PC-9 (cell line): Measurements from ENCODE around the gene EMP3. TPM values are rescaled to one million over a fixed set of nuclear protein-coding genes. Genes with fewer than 3 reads are reported as not detected.

Experiments
- BruUV-seq: library from RNA; stranded (reverse); fragments of 400-500 nt; replicated peaks from 2 replicates; lab custom pipeline; 2021; lab: Mats Ljungman, UMichigan
- CTCF ChIA-PET: fragments of 300-600 bp; sonication (Branson Sonifier 250); formaldehyde crosslinking; loops from one replicate; lab custom pipeline; 2022; ENCODE audit warnings: antibody characterized with exemption; lab: Charles Lee
- POLR2A ChIA-PET: fragments of 300-600 bp; sonication (Branson Sonifier 250); formaldehyde crosslinking; loops from one replicate; lab custom pipeline; 2022; ENCODE audit warnings: antibody characterized with exemption; ENCODE audit not compliant: unreplicated experiment; lab: Charles Lee
- DNase-seq, 2 experiments: peaks; one replicate each; pipeline versions ENCODE4 v3.0.0 to v3.0.0-alpha.2; 2015 to 2022; ENCODE audit warnings: mixed read lengths in 1 of 2
- H2AFZ ChIP-seq: fragments of 200-600 bp; sonication (generic); 2 replicates; pipeline ENCODE4 v1.8.1; 2017; ENCODE audit warnings: antibody characterized with exemption
- H3F3A ChIP-seq: fragments of 200-600 bp; sonication (generic); 2 replicates; pipeline ENCODE4 v1.8.1; 2017; ENCODE audit warnings: antibody characterized with exemption, mild to moderate bottlenecking, low read depth; ENCODE audit not compliant: insufficient read depth
- H3K27ac ChIP-seq: fragments of 200-600 bp; sonication (generic); 2 replicates; pipeline ENCODE4 v1.6.1; 2016; ENCODE audit warnings: mixed run types
- H3K27me3 ChIP-seq: fragments of 200-600 bp; sonication (generic); 2 replicates; pipeline ENCODE4 v1.6.1; 2016; ENCODE audit warnings: low read depth, mixed run types; ENCODE audit not compliant: insufficient read depth
- H3K36me3 ChIP-seq: fragments of 200-600 bp; sonication (generic); 2 replicates; pipeline ENCODE4 v1.6.1; 2016; ENCODE audit warnings: low read depth, mixed run types
- H3K4me1 ChIP-seq: fragments of 200-600 bp; sonication (generic); replicated peaks from 2 replicates; pipeline ENCODE4 v1.6.1; 2016; ENCODE audit warnings: mixed run types; ENCODE audit not compliant: insufficient read depth
- H3K4me2 ChIP-seq: fragments of 200-600 bp; sonication (generic); 2 replicates; pipeline ENCODE4 v1.6.1; 2017; ENCODE audit warnings: mixed run types
- H3K4me3 ChIP-seq: fragments of 200-600 bp; sonication (generic); 2 replicates; pipeline ENCODE4 v1.6.1; 2016; ENCODE audit warnings: mixed run types
- H3K79me2 ChIP-seq: fragments of 200-600 bp; sonication (generic); 2 replicates; pipeline ENCODE4 v1.6.1; 2017; ENCODE audit warnings: low read depth, mixed run types
- H3K9me2 ChIP-seq: fragments of 200-600 bp; sonication (generic); 2 replicates; pipeline ENCODE4 v1.8.1; 2017; ENCODE audit warnings: mild to moderate bottlenecking; ENCODE audit not compliant: insufficient read depth
- H3K9me3 ChIP-seq: fragments of 200-600 bp; sonication (generic); 2 replicates; pipeline ENCODE4 v1.8.1; 2016; ENCODE audit warnings: low read depth; ENCODE audit not compliant: insufficient read depth
- H4K20me1 ChIP-seq: fragments of 200-600 bp; sonication (generic); 2 replicates; pipeline ENCODE4 v1.8.1; 2017; ENCODE audit not compliant: insufficient read depth
- EZH2 ChIP-seq: fragments of 200-600 bp; sonication (generic); IDR thresholded peaks from 2 replicates; pipeline ENCODE4 v1.8.0; 2017; ENCODE audit warnings: antibody characterized with exemption, low read depth
- intact Hi-C: fragments of 100-400 bp; cut with micrococcal nuclease; formaldehyde crosslinking; loops from one replicate; pipeline ENCODE4 v1.10.0; 2022; ENCODE audit not compliant: unreplicated experiment
- total RNA-seq: library from RNA; stranded (reverse); gene quantifications from 2 replicates; pipeline ENCODE4 v1.2.3, GENCODE V29; 2021
- TF ChIP-seq, protein P1 (sequence below): fragments of 200-600 bp; sonication (generic); conservative IDR thresholded peaks from 2 replicates; pipeline ENCODE4 v1.6.1; 2017; ENCODE audit warnings: mixed run types, antibody characterized with exemption, mild to moderate bottlenecking, moderate library complexity

The EMP3 gene
- total RNA-seq, 1 experiment from 2014 or later: 56.3 TPM

DNA sequence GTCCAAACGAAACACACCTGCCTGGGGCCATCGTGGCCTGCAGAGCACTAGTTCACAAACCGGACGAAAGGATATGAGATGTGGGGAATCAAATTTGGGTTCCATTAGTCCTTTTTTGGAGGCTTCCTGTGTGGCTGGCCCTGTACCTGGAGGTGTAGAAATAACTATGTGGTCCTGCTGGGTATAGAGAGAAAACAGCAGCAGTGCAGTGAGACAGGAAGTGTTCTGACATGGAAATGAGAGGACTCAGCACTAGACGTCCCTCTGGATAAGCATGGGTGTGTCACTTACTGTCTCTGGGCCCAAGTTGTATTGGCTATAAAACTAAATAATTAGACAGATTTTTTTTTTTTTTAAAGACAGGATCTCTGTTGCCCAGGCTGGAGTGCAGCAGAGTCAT, 53.7 kb downstream of the EMP3 start:
- peaks cover 9% of the 10 kb centered on the region for H3K36me3 ChIP-seq
- DNase-seq: no peak
- H3K9me3 ChIP-seq: no peaks in the 10 kb centered on the region
- no peaks in the 10 kb centered on the region for H3K79me2 ChIP-seq
- CTCF ChIA-PET: interaction anchor here (0.6 kb wide), 1 partner anchor 362 kb away, joined by 6 read pairs; no protein-coding TSS in a partner anchor
- H3K4me1 ChIP-seq: 0 out of 2 replicates have a peak, but pooled peaks cover 7% of the 10 kb centered on the region
- no peaks in the 10 kb centered on the region for H4K20me1 ChIP-seq
- POLR2A ChIA-PET: no interaction called here
- H2AFZ ChIP-seq: no peak overlapping the region
- intact Hi-C loops: no loop called here
- peaks cover 34% of the 10 kb centered on the region; the same call in 1 of the 2 replicates for H3F3A ChIP-seq
- TF ChIP-seq, protein P1, sequence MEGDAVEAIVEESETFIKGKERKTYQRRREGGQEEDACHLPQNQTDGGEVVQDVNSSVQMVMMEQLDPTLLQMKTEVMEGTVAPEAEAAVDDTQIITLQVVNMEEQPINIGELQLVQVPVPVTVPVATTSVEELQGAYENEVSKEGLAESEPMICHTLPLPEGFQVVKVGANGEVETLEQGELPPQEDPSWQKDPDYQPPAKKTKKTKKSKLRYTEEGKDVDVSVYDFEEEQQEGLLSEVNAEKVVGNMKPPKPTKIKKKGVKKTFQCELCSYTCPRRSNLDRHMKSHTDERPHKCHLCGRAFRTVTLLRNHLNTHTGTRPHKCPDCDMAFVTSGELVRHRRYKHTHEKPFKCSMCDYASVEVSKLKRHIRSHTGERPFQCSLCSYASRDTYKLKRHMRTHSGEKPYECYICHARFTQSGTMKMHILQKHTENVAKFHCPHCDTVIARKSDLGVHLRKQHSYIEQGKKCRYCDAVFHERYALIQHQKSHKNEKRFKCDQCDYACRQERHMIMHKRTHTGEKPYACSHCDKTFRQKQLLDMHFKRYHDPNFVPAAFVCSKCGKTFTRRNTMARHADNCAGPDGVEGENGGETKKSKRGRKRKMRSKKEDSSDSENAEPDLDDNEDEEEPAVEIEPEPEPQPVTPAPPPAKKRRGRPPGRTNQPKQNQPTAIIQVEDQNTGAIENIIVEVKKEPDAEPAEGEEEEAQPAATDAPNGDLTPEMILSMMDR: no peak
- no peak for TF ChIP-seq EZH2
- no peak overlapping the region for H3K4me2 ChIP-seq
- H3K27ac ChIP-seq: no peak overlapping the region
- BruUV-seq: no TSS peak
- H3K4me3 ChIP-seq: no peak overlapping the region
- H3K9me2 ChIP-seq: no peaks in the 10 kb centered on the region
- no peaks in the 10 kb centered on the region for H3K27me3 ChIP-seq

Other genes with a start within 250 kb of the EMP3 start
- gene PLA2G4C, start 214.7 kb upstream of the EMP3 start, total RNA-seq: 1.2 TPM in 1 of 2 replicates, not detected in the other
- 109 and 116 TPM in 2 replicates for gene LIG1, start 155.2 kb upstream of the EMP3 start, total RNA-seq
- gene ZSWIM9, start 154.9 kb upstream of the EMP3 start, total RNA-seq: 8.3 and 12.0 TPM in 2 replicates
- 17.7 and 25.6 TPM in 2 replicates for gene CARD8, start 69.6 kb upstream of the EMP3 start, total RNA-seq
- gene ZNF114, start 55.5 kb upstream of the EMP3 start, total RNA-seq: 14.8 and 15.5 TPM in 2 replicates
- gene TMEM143, start 38.4 kb downstream of the EMP3 start, total RNA-seq: 24.8 and 31.3 TPM in 2 replicates
- 1.3 and 2.1 TPM in 2 replicates for gene SYNGR4, start 38.8 kb downstream of the EMP3 start, total RNA-seq
- 220 and 261 TPM in 2 replicates for gene KDELR1, start 66.0 kb downstream of the EMP3 start, total RNA-seq
- 3.2 and 3.8 TPM in 2 replicates for gene GRIN2D, start 68.1 kb downstream of the EMP3 start, total RNA-seq
- 35.5 and 44.2 TPM in 2 replicates for gene GRWD1, start 120.4 kb downstream of the EMP3 start, total RNA-seq
- gene KCNJ14, start 130.0 kb downstream of the EMP3 start, total RNA-seq: 5.4 and 8.3 TPM in 2 replicates
- gene CYTH2, start 143.8 kb downstream of the EMP3 start, total RNA-seq: 74.4 and 93.0 TPM in 2 replicates
- gene LMTK3, start 186.3 kb downstream of the EMP3 start, total RNA-seq: 13.9 and 19.6 TPM in 2 replicates
- gene SULT2B1, start 226.6 kb downstream of the EMP3 start, total RNA-seq: 4.4 and 6.2 TPM in 2 replicates